GM18870 (cell line): Measurements from ENCODE around the gene ASIC5.

Experiments used
- ATAC-seq: cut with Tn5 transposase; IDR thresholded peaks from one replicate; pipeline ENCODE4 v1.9.1; 2021; ENCODE audit warnings: moderate library complexity; ENCODE audit not compliant: unreplicated experiment

Gene ASIC5

DNA sequence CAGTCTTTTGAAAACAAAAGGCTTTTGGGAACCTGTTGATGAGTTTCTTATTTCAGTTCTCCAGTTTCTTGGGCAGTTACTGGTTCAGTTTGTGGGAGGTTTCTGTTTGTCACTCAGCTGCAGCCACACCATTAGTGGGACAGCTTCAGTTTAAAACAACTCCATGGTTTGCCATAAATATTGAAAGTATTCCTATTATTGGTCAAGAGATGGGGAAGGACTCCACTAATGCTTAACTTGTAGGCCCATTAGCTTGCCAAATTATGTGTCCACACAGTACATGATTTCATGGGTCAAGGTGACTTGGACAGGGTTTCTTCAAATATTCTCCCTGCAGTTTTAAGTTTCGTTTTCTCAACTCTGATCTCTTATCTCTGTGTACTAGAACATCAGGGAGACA, 15.5 kb upstream of the ASIC5 start:
- peak; percentile 52 for ATAC-seq

DNA sequence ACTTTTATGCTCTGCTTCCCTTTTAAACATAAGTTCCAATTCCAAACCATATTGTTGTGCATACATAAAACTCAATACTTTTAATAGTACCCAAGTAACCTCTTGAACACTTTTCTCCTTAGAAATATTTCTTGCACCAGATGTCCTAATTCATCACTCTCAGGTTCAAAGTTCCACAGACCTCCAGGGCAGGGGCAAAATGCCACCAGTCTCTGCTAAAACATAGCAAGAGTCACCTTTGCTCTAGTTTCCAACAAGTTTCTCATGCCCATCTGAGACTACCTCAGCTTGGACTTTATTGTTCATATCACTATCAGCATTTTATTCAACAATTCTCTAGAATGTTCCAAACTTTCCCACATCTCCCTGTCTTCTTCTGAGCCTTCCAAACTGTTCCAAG, 13.7 kb upstream of the ASIC5 start:
- ATAC-seq = no peak

DNA sequence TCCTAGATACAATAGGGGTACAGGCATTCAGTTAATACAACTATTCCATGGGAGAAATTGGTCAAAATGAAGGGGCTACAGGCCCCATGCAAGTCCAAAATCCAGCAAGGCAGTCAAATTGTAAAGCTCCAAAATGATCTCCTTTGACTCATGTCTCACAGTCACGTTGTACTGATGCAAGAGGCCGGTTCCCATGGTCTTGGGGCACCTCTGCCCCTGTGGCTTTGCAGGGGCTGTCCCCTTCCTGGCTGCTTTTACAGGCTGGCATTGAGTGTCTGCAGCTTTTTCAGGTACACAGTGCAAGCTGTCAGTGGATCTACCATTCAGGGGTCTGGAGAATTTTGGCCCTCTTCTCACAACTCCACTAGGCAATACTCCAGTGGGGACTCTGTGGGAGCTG, 12.5 kb upstream of the ASIC5 start:
- no peak for ATAC-seq

DNA sequence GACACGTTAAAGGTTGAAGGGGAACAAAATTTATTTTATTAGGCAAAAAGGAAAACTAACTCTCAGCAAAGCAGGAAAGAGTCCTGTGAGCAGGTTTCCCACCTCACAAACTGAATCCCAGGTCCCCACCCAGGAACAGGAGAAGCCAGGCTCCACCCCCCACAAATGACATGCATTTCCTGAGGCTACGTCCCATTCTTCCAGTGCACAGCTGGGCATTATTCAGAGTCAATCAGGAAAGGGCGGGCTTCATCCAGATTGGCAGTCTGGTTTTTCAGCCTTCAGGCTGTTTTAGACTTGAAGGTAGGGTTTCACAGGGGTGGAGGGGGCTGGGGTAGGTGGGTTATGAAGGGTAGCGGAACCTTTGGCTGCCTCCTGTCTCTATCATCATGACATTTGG, 11.9 kb upstream of the ASIC5 start:
- ATAC-seq = no peak

DNA sequence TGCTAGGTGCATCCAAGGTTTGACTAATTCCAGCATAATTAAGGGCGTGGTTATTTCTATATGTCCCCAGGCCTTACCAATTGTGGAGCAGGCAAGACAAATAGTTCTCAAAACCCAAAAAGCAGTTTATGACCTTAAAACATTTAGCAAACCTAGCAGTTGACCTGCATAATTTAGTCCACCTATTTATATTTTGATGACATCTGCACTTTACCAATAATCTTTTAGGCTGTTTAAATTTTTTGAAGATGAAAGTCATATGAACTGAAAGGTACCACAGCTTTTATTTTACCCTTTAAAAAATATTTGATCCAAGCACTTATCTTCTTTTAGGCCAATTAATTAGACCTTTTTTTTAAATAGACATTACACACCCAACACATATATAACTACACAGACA, 9.8 kb upstream of the ASIC5 start:
- no peak for ATAC-seq

DNA sequence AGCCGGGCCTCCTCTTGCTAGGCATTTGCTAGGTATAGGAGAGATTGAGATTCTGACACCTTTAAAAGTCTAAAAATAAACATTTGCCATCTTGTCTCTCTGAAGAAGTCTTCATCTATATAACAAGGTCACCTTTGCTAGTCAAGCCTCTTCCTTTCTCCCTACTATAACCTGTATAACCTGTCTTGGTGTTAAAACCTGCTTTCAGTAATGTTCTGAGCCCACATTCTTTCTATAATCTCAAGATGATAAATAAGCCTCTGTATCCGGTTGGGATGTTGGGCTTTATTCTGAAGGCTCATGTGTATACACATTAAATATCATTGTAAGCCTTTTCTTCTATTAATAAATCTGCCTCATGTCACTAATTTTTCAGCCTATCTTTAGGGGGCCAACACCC, 10.2 kb downstream of the ASIC5 start:
- ATAC-seq = no peak

DNA sequence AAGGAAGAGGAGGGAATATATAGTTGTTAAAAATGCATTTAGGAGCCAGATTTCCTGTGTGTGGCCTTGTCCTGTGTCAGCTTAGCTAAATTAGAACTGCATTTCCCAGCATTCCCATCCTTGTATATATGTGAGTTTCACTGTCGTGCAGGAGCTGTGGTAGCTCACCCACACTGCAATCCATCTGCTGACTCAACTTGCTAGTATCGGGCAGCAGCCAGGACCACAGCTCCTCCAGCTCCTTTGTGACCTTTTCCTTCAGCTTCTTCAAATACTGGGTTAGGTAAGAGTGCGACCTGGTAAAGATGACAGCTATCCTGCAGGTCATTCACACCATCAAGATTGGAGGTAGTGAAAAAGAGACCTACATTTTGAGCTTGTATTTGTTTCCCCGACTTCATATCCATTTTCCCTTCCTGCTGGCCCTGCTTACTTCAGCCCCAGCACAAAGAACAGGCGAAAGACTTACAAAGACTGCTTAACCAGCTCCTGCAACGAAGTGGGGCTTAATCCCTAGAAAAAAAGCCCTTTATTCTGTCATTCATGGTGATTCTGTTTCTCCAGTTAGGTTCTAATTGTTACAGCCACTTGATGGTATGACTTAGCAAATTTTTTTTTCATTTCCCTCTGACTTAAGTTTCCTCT, 11.4 kb downstream of the ASIC5 start:
- ATAC-seq = peak; percentile 61

DNA sequence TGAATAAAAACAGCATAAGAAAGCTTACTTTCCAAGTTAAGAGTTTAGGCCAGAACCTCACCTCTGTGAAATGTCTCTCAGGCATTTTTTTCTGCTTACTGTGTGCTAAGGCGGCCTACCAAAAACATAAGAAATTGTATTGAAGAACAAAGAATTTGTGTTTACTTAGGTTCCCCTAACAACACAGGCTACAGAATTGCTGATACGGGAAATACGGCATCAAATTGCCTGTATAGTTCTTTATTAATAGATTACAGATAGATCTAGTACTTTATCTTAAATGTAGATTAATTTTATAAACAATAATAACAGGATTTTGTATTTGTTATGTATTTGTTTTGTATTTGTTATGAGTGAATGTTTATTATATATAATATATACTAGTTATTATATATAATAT, 12.9 kb downstream of the ASIC5 start:
- no peak for ATAC-seq

DNA sequence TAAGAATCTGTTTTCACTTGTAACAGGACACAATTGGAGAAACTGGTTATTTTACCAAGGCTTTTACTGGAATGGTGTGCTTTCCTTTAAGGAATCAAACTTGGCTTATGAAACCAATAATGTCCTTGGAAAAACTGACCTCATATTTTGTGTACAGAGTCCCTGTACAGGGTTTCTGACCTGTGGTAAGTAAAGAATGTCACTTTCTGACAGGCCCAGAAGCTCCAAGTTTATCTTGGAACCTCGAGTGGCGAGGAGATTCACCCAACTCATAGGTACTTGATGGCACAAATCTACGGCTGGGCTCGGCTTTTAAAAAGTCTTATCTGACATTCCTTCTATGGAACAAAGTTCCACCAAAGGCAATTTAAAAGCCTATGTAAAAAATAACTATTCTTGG, 17.0 kb downstream of the ASIC5 start:
- no peak for ATAC-seq

DNA sequence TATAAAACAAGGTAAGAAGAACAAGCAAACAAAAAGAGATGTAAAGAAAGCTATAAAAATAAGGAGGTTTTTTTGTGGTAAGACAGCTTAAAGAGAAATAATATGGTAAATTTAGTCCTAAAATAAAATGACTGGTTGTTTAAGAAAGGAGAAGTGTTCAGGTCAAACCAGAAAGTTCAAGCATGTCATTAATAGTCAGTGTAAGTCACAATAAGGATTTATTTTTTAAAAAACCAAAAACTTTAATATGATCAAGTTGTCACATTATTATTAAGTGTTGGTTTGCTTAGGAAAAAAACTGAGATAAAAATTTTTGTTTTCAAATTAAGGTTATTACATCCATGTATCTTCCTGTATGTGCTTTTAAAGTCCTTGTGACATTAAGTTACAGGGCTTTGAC, 19.1 kb downstream of the ASIC5 start:
- ATAC-seq = no peak

DNA sequence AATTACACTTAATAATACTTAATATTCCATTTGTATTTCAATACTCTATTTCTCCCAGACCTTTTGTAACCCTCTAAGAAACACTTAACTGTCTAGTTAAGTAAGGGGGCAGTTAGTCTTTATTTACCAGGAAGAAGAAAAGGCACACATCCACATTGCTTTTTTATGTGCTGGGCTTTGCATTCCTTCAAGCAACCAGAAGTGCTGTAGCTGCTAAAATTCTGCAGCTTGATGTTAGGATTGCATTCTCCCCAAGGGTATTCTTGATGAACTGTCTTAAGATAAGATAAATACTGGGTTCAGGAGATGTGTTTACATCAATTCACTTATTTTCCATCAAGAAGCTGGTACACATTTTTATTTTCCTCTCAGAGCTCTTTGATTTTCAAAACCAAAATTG, 24.0 kb downstream of the ASIC5 start:
- no peak for ATAC-seq

DNA sequence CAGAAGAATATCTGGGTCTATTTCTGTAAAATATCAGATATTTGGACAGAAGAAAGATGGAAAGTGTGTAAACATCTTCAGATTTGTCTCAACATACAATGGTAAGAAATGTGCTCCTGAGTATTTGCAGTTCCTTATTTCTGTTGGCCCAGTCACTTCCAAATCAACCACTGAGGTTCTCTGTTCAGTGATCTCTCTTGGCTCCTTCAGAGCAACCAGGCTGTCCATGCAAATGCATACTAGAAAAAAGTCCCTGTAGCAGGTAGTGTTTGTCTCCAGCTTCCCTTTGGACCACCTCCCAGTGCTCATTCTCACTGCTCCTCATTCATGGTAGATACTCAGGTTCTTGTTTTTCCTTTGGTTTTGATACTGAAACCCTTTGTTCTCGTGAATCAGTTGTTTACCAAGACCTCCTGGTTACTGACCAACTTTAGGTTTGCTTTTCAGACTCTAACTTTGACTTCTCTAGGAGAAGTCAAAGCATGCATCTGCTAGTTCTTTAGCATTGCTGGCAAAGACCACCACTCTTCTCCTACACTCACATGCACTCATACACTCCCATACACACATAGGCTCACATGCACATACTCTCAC, 28.8 kb downstream of the ASIC5 start:
- peak; percentile 68 for ATAC-seq

DNA sequence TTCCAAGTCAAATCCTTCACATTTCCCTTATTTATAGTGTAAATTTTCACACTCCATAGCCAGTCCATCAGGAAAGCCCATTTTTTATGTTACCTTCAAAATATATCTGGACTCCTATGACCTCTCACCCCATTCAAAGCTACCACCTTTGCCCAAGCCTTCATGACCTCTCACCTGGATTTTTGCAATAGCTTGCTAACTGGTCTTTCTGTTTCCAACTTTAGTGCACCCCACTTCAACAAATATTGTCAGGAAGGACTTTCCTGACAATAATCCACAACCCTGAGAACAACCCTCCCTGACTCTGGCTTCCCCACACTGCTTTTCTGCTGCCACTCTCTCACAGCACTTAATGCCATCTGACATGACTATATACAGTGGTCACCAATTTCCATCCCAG, 33.4 kb downstream of the ASIC5 start:
- ATAC-seq = no peak

DNA sequence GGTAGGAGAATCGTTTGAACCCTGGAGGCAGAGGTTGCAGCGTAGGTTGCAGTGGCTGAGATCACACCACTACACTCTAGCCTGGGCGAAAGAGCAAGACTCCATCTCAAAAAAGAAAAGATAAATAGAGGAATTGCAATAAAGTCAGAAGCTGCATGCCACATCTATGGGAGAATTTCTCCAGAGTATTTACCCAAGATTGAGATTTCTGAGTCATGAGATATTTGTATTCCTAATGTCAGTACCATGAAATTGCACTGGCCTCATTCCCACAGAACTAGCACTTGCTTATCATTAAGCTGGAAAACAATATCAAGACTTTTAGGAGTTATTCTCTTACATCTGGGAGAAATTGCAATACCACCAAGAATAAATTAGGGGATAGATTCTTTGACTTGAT, 37.4 kb downstream of the ASIC5 start:
- no peak for ATAC-seq

DNA sequence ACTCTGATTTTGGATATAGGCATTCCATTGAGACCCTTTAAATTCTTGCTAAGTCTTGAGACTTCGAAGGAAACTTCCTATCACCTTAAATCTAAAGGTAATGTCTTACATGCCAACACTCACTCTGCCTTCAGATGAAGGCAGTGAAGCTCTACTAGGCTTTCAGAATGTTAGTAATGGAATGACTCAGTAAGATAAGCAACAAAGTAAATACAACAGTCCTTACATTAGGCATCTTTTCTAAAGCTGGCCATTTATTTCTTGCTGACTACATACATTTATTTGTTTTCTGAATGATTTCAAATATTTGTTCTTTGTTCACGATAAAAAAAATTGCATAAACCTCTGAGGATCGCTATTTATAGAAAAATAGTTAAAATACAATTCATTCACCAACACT, 43.5 kb downstream of the ASIC5 start:
- peak; percentile 80 for ATAC-seq

DNA sequence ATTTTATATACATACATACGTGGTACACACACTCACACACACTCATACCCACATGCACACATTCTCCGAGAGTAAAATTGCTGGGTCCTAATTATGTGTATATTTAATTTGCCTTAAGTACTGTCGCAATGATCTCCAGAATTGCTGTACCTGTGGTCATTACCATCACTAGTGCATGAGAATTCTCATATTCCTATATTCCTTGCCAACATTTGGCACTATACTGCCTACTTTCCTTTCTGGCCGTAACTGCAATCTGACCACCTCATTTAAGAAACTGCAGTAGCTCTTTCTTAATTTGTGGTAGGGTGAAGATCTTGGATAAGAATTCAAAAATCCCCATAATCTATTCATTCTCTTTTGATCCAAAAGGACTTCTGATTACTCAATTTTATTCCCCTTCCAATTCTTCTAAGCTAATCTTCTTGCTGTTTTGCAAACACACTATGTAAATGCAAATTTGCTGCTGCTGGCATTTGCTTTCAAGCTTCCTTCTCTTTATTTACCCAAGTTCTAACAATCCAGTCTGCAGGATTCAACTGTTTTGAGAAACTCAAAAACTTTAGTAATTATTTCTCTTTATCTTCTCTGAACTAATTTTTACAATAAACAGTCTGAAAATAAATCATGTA, 45.1 kb downstream of the ASIC5 start:
- ATAC-seq = no peak

DNA sequence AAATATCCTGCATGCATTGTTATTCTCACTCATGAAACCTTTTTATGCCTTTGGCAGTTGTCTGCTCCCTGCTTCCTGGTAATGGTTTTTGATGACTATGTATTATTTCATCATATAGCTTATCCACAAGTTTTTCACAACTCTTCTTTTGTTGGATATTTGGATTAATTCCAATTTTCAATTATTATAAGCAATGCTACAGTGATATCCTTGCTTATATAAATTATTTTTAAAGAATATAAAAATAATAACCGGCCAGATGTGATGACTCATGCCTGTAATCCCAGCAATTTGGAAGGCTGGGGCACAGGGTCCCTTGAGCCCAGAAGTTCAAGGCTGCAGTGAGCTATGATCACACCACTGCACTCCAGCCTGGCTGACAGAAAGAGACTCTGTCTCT, 47.0 kb downstream of the ASIC5 start:
- ATAC-seq = no peak

DNA sequence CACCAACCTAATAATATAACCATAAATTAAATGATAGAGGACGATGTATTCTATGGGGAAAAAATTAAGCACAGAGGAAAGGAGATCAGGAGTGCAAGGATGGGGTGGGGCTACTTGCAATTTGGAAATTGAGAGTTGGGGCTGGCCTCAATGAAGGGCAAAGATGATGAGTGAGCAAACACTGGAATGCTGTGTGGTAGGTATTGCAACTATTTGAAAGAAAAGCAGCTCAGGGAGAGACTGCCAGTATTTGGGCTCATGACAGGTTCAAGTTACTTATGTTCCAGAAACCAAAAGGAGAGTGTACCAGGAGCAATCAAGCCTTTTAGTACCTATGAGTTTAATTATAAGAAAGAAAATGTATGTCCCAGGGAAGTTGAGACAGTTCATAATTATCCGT, 47.4 kb downstream of the ASIC5 start:
- no peak for ATAC-seq

DNA sequence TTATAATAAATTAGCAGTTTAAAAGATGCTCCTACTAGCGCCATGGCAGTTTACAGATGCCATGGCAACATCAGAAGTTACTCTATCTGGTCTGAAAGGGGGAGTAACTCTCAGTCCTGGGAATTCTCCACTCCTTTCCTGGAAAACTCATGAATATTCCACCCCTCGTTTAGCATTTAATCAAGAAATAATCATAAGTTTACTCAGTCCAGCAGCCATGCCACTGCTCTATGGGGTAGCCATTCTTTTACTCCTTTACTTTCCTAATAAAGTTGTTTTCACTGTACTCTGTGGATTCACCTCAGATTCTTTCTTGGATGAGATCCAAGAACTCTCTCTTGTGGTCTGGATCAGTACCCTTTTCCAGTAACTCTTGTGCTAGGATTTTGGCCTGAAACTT, 55.0 kb downstream of the ASIC5 start:
- ATAC-seq = no peak

DNA sequence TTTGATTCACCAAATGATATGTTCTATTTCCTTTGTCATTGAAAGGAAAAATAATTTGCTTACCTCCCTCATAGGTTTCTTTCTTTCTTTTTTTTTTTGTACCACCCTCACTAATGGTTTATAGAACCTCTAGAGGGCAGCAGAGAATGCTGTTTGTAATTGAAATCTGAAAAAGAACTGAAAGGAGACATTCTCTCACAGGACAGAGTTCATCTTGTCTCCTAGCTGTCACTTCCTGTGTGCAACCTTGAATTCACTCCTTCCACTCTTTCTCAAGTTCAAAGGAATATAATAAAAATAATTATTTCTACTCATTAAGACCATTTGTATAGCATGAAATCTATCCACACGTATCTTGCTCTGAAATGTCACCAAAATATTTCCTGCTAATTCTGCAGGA, 56.2 kb downstream of the ASIC5 start:
- ATAC-seq = peak; percentile 99

DNA sequence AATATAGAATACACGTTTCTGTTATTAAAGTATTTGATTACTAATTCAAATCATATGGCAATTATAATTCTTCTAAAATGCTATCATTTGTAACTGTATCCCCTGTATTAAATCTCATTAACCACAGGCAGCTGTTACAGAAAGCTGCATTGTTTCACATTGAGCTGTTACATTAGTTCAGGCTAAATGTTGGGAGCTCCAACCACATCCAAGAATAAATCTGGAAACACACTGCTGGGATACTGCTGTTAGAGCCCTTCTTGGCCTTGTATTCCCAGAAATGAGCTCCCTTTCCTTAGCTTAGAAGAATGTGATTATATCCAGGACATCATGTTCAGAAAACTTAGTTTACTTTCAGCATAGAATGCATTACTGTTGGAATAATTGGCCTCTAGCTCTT, 59.1 kb downstream of the ASIC5 start:
- ATAC-seq = no peak

DNA sequence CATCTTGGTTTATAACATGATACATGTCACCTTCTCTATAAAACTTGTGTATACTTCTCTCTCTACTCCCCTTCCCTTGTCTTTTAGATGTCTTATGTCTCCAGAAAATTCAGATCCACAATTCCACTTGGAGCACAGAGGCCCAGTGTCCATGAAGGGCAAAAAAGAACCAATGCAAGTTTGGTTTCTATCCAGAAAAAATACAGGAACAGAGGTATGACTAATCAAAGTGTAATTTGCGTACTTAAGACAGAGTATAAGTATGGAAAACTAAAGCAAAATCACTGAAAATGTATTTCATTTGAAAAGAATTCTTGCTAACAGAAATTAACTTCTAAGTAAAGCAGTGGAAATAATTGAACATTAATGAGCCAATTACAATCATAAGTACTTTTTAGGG, 61.1 kb downstream of the ASIC5 start:
- no peak for ATAC-seq
